ENCODE data around the gene SAP130.

SAP130 gene

GRCh38 chr2:128026448-128027277 lies 1.2 kb downstream of the SAP130 start:
- no peaks in the 10 kb centered on the region for H3K79me2 ChIP-seq (ENCODE audit: insufficient read depth, low read depth)
- no peaks in the 10 kb centered on the region for H4K20me1 ChIP-seq (ENCODE audit: insufficient read depth)
- H3K4me1 ChIP-seq (ENCODE audit: low read depth, poor library complexity, severe bottlenecking) = peaks cover 8% of the 10 kb centered on the region
- TF ChIP-seq, protein P1, sequence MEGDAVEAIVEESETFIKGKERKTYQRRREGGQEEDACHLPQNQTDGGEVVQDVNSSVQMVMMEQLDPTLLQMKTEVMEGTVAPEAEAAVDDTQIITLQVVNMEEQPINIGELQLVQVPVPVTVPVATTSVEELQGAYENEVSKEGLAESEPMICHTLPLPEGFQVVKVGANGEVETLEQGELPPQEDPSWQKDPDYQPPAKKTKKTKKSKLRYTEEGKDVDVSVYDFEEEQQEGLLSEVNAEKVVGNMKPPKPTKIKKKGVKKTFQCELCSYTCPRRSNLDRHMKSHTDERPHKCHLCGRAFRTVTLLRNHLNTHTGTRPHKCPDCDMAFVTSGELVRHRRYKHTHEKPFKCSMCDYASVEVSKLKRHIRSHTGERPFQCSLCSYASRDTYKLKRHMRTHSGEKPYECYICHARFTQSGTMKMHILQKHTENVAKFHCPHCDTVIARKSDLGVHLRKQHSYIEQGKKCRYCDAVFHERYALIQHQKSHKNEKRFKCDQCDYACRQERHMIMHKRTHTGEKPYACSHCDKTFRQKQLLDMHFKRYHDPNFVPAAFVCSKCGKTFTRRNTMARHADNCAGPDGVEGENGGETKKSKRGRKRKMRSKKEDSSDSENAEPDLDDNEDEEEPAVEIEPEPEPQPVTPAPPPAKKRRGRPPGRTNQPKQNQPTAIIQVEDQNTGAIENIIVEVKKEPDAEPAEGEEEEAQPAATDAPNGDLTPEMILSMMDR (conservative IDR thresholded peaks at IDR 0.05; ENCODE audit: low read depth, low read length) = no peak
- no peaks in the 10 kb centered on the region for H3K27me3 ChIP-seq (ENCODE audit: insufficient read depth, low read depth)
- H3K4me2 ChIP-seq = peak overlapping the region; percentile 63; the same call in 1 of the 2 replicates
- H3K4me3 ChIP-seq (IDR thresholded peaks at IDR 0.05; ENCODE audit: insufficient read depth, low read depth, low read length) = peak overlapping the region; percentile 57
- H3K27ac ChIP-seq = no peak overlapping the region
- no peaks in the 10 kb centered on the region for H3K36me3 ChIP-seq (ENCODE audit: insufficient read depth)
- peak overlapping the region; percentile 10; the same call in 1 of the 2 replicates for H2AFZ ChIP-seq (ENCODE audit: low read depth)
- peak overlapping the region; percentile 15; the same call in 1 of the 2 replicates for H3K9ac ChIP-seq

DNA sequence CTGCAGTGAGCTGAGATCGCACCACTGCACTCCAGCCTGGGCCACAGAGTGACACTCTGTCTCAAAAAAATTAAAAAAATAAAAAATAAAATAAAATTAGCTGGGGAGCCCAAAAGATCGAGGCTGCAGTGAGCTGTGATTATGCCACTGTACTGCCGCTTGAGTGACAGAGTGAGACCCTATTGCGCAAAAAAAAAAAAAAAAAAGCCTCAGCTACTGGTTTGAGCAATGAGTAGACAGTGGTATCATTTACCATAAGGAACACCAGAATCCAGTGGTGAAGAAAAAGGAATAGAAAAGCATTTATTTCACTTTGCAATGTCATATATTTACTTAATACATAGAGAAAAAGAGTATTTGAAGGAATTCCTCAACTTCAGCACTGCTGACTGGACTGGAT lies 3.0 kb downstream of the SAP130 start:
- H3K27ac ChIP-seq = no peak overlapping the region
- H3K4me2 ChIP-seq = no peak overlapping the region
- H3K36me3 ChIP-seq (ENCODE audit: insufficient read depth) = no peaks in the 10 kb centered on the region
- H2AFZ ChIP-seq (ENCODE audit: low read depth) = no peak overlapping the region
- no peak overlapping the region for H3K9ac ChIP-seq
- H3K79me2 ChIP-seq (ENCODE audit: insufficient read depth, low read depth) = no peaks in the 10 kb centered on the region
- no peaks in the 10 kb centered on the region for H3K27me3 ChIP-seq (ENCODE audit: insufficient read depth, low read depth)
- H4K20me1 ChIP-seq (ENCODE audit: insufficient read depth) = no peaks in the 10 kb centered on the region
- TF ChIP-seq, protein P1 (conservative IDR thresholded peaks at IDR 0.05; ENCODE audit: low read depth, low read length) = no peak
- H3K4me1 ChIP-seq (ENCODE audit: low read depth, poor library complexity, severe bottlenecking) = peaks cover 8% of the 10 kb centered on the region
- H3K4me3 ChIP-seq (IDR thresholded peaks at IDR 0.05; ENCODE audit: insufficient read depth, low read depth, low read length) = no peak overlapping the region

DNA sequence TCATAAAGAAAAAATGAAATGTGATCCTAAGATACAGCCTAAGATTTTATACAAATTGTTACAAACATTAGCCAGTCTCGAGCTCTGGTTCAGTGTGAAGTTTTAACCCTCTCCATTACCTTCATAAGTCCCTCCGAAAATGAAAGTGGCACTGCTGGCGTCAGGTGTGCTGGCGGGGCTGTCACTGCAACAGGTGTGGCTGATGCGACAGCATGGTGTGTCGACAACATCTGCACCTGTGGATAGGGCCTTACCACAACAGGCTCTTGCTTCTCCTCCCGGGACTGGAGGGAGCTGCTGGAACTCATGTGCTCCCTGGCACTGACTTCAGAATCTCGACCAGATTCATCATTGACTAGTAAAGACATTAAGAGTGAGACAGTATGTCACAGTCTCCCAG lies 10.3 kb downstream of the SAP130 start:
- TF ChIP-seq, protein P1 (conservative IDR thresholded peaks at IDR 0.05; ENCODE audit: low read depth, low read length) = no peak
- Histone ChIP-seq H4K20me1 (ENCODE audit: insufficient read depth) (no peaks in the 10 kb centered on the region), H3K4me2 (no peak overlapping the region), H3K4me3 (IDR thresholded peaks at IDR 0.05; ENCODE audit: insufficient read depth, low read depth, low read length) (no peak overlapping the region), H3K79me2 (ENCODE audit: insufficient read depth, low read depth) (no peaks in the 10 kb centered on the region), H3K36me3 (ENCODE audit: insufficient read depth) (no peaks in the 10 kb centered on the region), H3K4me1 (ENCODE audit: low read depth, poor library complexity, severe bottlenecking) (no peaks in the 10 kb centered on the region), H3K27me3 (ENCODE audit: insufficient read depth, low read depth) (no peaks in the 10 kb centered on the region), H2AFZ (ENCODE audit: low read depth) (no peak overlapping the region), H3K9ac (no peak overlapping the region), H3K27ac (no peak overlapping the region)

DNA sequence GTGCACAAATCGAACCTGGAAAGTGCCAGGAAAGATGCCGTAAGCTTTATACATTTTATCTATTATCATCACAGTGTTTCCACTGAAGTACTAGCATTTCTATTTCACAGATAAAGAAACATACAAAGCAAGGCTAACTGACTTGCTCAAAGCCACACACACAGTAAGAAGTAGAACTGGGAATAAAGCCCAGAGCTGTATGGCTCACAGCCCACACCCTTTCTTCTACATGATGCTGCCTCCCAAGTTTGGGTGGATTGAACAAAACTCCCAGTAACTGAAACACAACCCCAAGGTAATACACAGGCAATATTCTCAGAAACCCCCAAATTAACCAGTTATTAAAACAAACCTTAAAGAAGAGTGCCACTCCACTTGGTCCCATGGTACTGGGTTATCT lies 11.2 kb downstream of the SAP130 start:
- H3K4me1 ChIP-seq (ENCODE audit: low read depth, poor library complexity, severe bottlenecking) = no peaks in the 10 kb centered on the region
- TF ChIP-seq, protein P1 (conservative IDR thresholded peaks at IDR 0.05; ENCODE audit: low read depth, low read length) = no peak
- H3K27me3 ChIP-seq (ENCODE audit: insufficient read depth, low read depth) = no peaks in the 10 kb centered on the region
- no peaks in the 10 kb centered on the region for H4K20me1 ChIP-seq (ENCODE audit: insufficient read depth)
- H3K9ac ChIP-seq = no peak overlapping the region
- no peak overlapping the region for H3K4me2 ChIP-seq
- no peaks in the 10 kb centered on the region for H3K79me2 ChIP-seq (ENCODE audit: insufficient read depth, low read depth)
- H3K4me3 ChIP-seq (IDR thresholded peaks at IDR 0.05; ENCODE audit: insufficient read depth, low read depth, low read length) = no peak overlapping the region
- H2AFZ ChIP-seq (ENCODE audit: low read depth) = no peak overlapping the region
- H3K27ac ChIP-seq = no peak overlapping the region
- H3K36me3 ChIP-seq (ENCODE audit: insufficient read depth) = no peaks in the 10 kb centered on the region

Data from KMS-11 (cell line).